Erythroblast (primary cell): Measurements from ENCODE around the gene PGBD5.

Experiments used
- GATA1 ChIP-seq: IDR thresholded peaks from 2 replicates; pipeline ENCODE4 v1.6.1; 2011; ENCODE audit warnings: low read depth, mild to moderate bottlenecking, control low read depth, low read length, moderate library complexity
- POLR2A ChIP-seq: IDR thresholded peaks from 2 replicates; pipeline ENCODE4 v1.6.1; 2011; ENCODE audit warnings: mild to moderate bottlenecking, low read length

DNA sequence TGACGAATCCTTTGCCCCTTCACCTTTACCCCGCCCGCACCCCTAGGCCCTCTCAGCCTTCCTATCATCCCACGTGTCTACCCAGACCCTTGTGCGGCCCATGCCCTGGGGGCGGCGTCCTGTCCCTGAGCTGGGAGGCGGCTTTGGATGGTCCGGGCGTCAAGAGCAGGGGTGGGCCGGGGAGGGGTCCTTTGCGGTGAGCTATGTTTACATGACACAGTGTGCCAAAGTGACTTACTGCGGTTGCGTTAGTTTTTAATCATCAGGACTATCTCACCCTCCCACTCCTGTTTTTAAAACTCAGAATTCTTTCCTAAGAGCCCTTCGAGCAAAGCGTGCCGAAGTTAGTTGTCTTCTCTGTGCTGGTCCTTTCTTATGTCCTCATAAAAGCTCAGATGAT is 144.6 kb downstream of the PGBD5 start:
- TF ChIP-seq POLR2A (no peak), GATA1 (no peak)
